HG03521 (cell line): ENCODE results near the gene PYDC1.
"Not testable (repeated sequence)": the region's sequence is repeated elsewhere in the genome, so short reads cannot be mapped to it uniquely, and the experiment has no call there.

Experiments used
- ATAC-seq: cut with Tn5 transposase; IDR thresholded peaks from one replicate; pipeline ENCODE4 v1.9.1; 2021; ENCODE audit warnings: mild to moderate bottlenecking, moderate library complexity; ENCODE audit not compliant: unreplicated experiment

The PYDC1 gene

GRCh38 chr16:31181102-31181830 is 35.7 kb downstream of the PYDC1 start:
- no peak for ATAC-seq

- ATAC-seq, result peak; percentile 66
Observed at GRCh38 chr16:31179747-31180459, 37.0 kb downstream of the PYDC1 start, which contains the start of gene FUS. Gene FUS, plus strand, starts transcription at chr16:31180139. Its CDS starts 76 bp downstream, at chr16:31180215.

GRCh38 chr16:31179219-31179746 is 37.7 kb downstream of the PYDC1 start:
- no peak for ATAC-seq

- ATAC-seq, result no peak
Observed at GRCh38 chr16:31177136-31177535, 39.8 kb downstream of the PYDC1 start.

DNA sequence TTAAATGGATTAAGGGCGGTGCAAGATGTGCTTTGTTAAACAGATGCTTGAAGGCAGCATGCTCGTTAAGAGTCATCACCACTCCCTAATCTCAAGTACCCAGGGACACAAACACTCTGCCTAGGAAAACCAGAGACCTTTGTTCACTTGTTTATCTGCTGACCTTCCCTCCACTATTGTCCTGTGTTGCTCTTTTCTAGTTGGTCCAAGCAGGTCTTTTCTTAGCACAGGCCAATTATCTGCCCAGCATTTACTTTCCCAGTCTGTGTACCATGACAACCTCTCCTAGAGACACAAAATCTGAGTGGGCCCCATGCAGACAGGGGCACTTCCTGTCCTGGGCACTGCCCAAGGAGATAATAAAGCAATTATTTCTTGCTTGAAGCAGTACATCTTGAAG is 46.9 kb downstream of the PYDC1 start:
- not testable (repeated sequence) for ATAC-seq

DNA sequence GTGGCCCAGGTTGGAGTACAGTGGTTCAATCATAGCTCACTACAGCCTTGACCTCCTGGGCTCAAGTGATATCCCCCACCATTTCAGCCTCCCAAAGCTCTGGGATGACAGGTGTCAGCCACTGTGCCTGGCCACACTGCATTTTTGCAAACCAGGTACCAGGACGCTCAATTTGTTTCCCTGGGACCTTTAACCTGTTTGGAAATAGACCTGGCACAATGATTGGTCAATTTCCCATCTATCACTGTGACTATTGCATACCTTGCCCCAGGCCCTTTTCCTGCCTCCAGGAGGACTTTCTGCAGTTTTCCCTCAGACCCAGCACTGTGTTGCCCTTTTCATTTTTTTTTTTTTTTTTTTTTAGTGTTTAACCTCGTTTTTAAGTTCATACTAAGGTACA is 48.1 kb downstream of the PYDC1 start:
- ATAC-seq, result no peak

DNA sequence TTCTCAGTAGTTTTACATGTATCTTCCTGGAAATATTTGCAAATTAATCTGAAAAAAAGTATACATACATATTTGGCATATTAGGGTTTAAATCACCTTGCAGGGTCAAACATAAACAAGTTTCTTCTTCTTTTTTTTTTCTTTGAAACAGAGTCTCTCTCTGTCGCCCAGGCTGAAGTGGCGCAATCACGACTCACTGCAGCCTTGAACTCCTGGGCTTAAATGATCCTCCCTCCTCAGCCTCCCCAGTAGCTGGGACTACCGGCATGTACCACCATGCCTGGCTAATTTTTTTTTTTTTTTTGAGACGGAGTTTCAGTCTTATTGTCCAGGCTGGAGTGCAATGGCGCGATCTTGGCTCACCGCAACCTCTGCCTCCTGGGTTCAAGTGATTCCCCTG is 49.6 kb downstream of the PYDC1 start:
- ATAC-seq, result no peak
